Ascending aorta (tissue), 2 donors: ENCODE results near the gene UBE3C. TPM values are rescaled to one million over a fixed set of nuclear protein-coding genes. Genes with fewer than 3 reads are reported as not detected.

Source experiments
- DNase-seq, 2 donors: peaks; one replicate each; pipeline ENCODE4 v3.0.0-alpha.2; 2019; ENCODE audit warnings: low spot score in 2 of 2
- H3K27ac ChIP-seq, 2 donors: fragments of 200-600 bp; sonication (generic); one replicate each; pipeline ENCODE4 v1.5.1; 2016 to 2017; ENCODE audit warnings: mild to moderate bottlenecking in 1 of 2
- H3K27me3 ChIP-seq: fragments of 200-600 bp; sonication (generic); one replicate; pipeline ENCODE4 v1.5.1; 2017
- H3K36me3 ChIP-seq, 2 donors: fragments of 200-600 bp; sonication (generic); one replicate each; pipeline ENCODE4 v1.5.1; 2016
- H3K4me1 ChIP-seq, 2 donors: fragments of 200-600 bp; sonication (generic); one replicate each; pipeline ENCODE4 v1.5.1; 2016 to 2017; ENCODE audit warnings: mild to moderate bottlenecking in 1 of 2
- H3K4me3 ChIP-seq, 2 donors: fragments of 200-600 bp; sonication (generic); one replicate each; pipeline ENCODE4 v1.5.1; 2016 to 2017; ENCODE audit warnings: mild to moderate bottlenecking in 1 of 2
- H3K9me3 ChIP-seq, 2 donors: fragments of 200-600 bp; sonication (generic); one replicate each; pipeline ENCODE4 v1.5.1; 2016
- CTCF ChIP-seq, 3 experiments: fragments of 200-600 bp in 2 of 3; fragments of 450-650 bp in 1 of 3; sonication (generic) in 2 of 3; IDR thresholded peaks; one replicate each; pipeline ENCODE4 v1.5.1; 2016 to 2019; ENCODE audit warnings: antibody characterized with exemption in 3 of 3, mild to moderate bottlenecking in 1 of 3, moderate library complexity in 1 of 3
- intact Hi-C: fragments of 100-400 bp; cut with DNase I; formaldehyde crosslinking; loops from one replicate; pipeline ENCODE4 v1.15.1; 2023
- total RNA-seq: library from RNA; depleted of rRNA; stranded (reverse); fragments of >200 nt; gene quantifications from one replicate; pipeline ENCODE4 v1.1.0, GENCODE V29; 2016

The UBE3C gene
- total RNA-seq, 1 donor from 2014 or later, result 31.7 TPM

- no peak for DNase-seq
- H3K36me3 ChIP-seq, result peaks cover 0 to 22% of the 10 kb centered on the region in 2 donors
These were observed 72.0 kb downstream of the UBE3C start for GRCh38 chr7:157210682-157211081.

GRCh38 chr7:157211690-157212089 is 73.0 kb downstream of the UBE3C start:
- H3K9me3 ChIP-seq, result no peaks in the 10 kb centered on the region
- TF ChIP-seq CTCF (IDR thresholded peaks at IDR 0.05), result no peak
- H3K4me3 ChIP-seq, result no peak overlapping the region
- H3K4me1 ChIP-seq, result no peaks in the 10 kb centered on the region
- H3K27me3 ChIP-seq, result no peaks in the 10 kb centered on the region
- H3K27ac ChIP-seq, result no peak overlapping the region
- DNase-seq, result no peak
- intact Hi-C loops, result no loop called here
- H3K36me3 ChIP-seq, result peaks cover 4 to 20% of the 10 kb centered on the region in 2 donors

More at GRCh38 chr7:157210682-157211081, 72.0 kb downstream of the UBE3C start:
- intact Hi-C loops, result no loop called here
- Histone ChIP-seq H3K4me1 (no peaks in the 10 kb centered on the region), H3K9me3 (no peaks in the 10 kb centered on the region), H3K4me3 (no peak overlapping the region), H3K27ac (no peak overlapping the region), H3K27me3 (no peaks in the 10 kb centered on the region)
- TF ChIP-seq CTCF (IDR thresholded peaks at IDR 0.05), result no peak

- Histone ChIP-seq H3K4me1 (no peaks in the 10 kb centered on the region), H3K36me3 (peaks cover 32 to 48% of the 10 kb centered on the region in 2 donors), H3K27me3 (no peaks in the 10 kb centered on the region), H3K9me3 (no peaks in the 10 kb centered on the region), H3K27ac (no peak overlapping the region), H3K4me3 (no peak overlapping the region)
- no peak for DNase-seq
- no peak for TF ChIP-seq CTCF (IDR thresholded peaks at IDR 0.05)
- intact Hi-C loops, result no loop called here
These were observed 80.4 kb downstream of the UBE3C start for GRCh38 chr7:157219154-157219553.

GRCh38 chr7:157220916-157221569 is 82.3 kb downstream of the UBE3C start:
- Histone ChIP-seq H3K36me3 (peaks cover 32 to 51% of the 10 kb centered on the region in 2 donors), H3K4me3 (no peak overlapping the region), H3K9me3 (no peaks in the 10 kb centered on the region), H3K27ac (no peak overlapping the region), H3K27me3 (no peaks in the 10 kb centered on the region), H3K4me1 (no peaks in the 10 kb centered on the region)
- intact Hi-C loops, result no loop called here
- DNase-seq, result no peak
- no peak for TF ChIP-seq CTCF (IDR thresholded peaks at IDR 0.05)

GRCh38 chr7:157222687-157223086 is 84.0 kb downstream of the UBE3C start:
- Histone ChIP-seq H3K36me3 (peaks cover 19 to 52% of the 10 kb centered on the region in 2 donors), H3K4me3 (no peak overlapping the region), H3K9me3 (no peaks in the 10 kb centered on the region), H3K4me1 (no peaks in the 10 kb centered on the region), H3K27ac (no peak overlapping the region), H3K27me3 (no peaks in the 10 kb centered on the region)
- no peak for TF ChIP-seq CTCF (IDR thresholded peaks at IDR 0.05)
- intact Hi-C loops, result no loop called here
- no peak for DNase-seq
